ENCODE results near the gene FOXN3.

Gene FOXN3

GRCh38 chr14:89407856-89408255 is 9.2 kb downstream of the FOXN3 start:
- no peak for DNase-seq

GRCh38 chr14:89406941-89407340 is 10.1 kb downstream of the FOXN3 start:
- DNase-seq, result no peak

- no peak for DNase-seq
These were observed 10.7 kb downstream of the FOXN3 start for GRCh38 chr14:89406361-89406760.

GRCh38 chr14:89405712-89406111 is 11.3 kb downstream of the FOXN3 start:
- DNase-seq, result no peak

- no peak for DNase-seq
These were observed 14.7 kb downstream of the FOXN3 start for GRCh38 chr14:89402363-89402762.

- DNase-seq, result no peak
These were observed 15.3 kb downstream of the FOXN3 start for GRCh38 chr14:89401761-89402160.

- no peak for DNase-seq
These were observed 15.8 kb downstream of the FOXN3 start for GRCh38 chr14:89401241-89401640.

- no peak for DNase-seq
These were observed 16.5 kb downstream of the FOXN3 start for GRCh38 chr14:89400529-89400928.

- peak; percentile 49 for DNase-seq
These were observed 17.4 kb downstream of the FOXN3 start for GRCh38 chr14:89399594-89400068.

- DNase-seq, result no peak
These were observed 17.9 kb downstream of the FOXN3 start for GRCh38 chr14:89399157-89399556.

- no peak for DNase-seq
These were observed 19.3 kb downstream of the FOXN3 start for GRCh38 chr14:89397569-89398230.

GRCh38 chr14:89394972-89395371 is 22.1 kb downstream of the FOXN3 start:
- DNase-seq, result peak; percentile 32

GRCh38 chr14:89393222-89393745 is 23.7 kb downstream of the FOXN3 start:
- no peak for DNase-seq

GRCh38 chr14:89392181-89392580 is 24.9 kb downstream of the FOXN3 start:
- DNase-seq, result no peak

- DNase-seq, result no peak
These were observed 25.5 kb downstream of the FOXN3 start for GRCh38 chr14:89391556-89391955.

- no peak for DNase-seq
These were observed 25.9 kb downstream of the FOXN3 start for GRCh38 chr14:89391123-89391522.

- DNase-seq, result no peak
These were observed 28.2 kb downstream of the FOXN3 start for GRCh38 chr14:89388853-89389252.

- no peak for DNase-seq
These were observed 28.9 kb downstream of the FOXN3 start for GRCh38 chr14:89387922-89388685.

GRCh38 chr14:89386212-89386886 is 30.7 kb downstream of the FOXN3 start:
- DNase-seq, result no peak

- no peak for DNase-seq
These were observed 32.4 kb downstream of the FOXN3 start for GRCh38 chr14:89384636-89385035.

- no peak for DNase-seq
These were observed 33.0 kb downstream of the FOXN3 start for GRCh38 chr14:89384023-89384422.

GRCh38 chr14:89382901-89383845 is 33.9 kb downstream of the FOXN3 start:
- no peak for DNase-seq
